K562 (cell line): ENCODE data around the gene CDCP1. TPM values are rescaled to one million over a fixed set of nuclear protein-coding genes. Genes with fewer than 3 reads are reported as not detected.
A peak's percentile ranks its signal among the peaks of the same experiment; 100 is the strongest.

Source experiments
- ATAC-seq: fragments of 200-7000 bp; cut with Tn5 transposase; 3 replicates; pipeline ENCODE4 v1.9.1; 2020; ENCODE audit warnings: moderate library complexity
- BruUV-seq: library from RNA; stranded (reverse); fragments of 400-500 nt; replicated peaks from 2 replicates; lab custom pipeline; 2021; lab: Mats Ljungman, UMichigan
- CTCF ChIA-PET: fragments of 300-600 bp; formaldehyde crosslinking; extraction: SDS; loops from one replicate; lab custom pipeline; 2021; ENCODE audit warnings: low intra/inter-chr PET ratio; lab: Yijun Ruan, JAX
- POLR2A ChIA-PET: fragments of 300-600, 350-650 bp; sonication (Branson Sonifier 250); formaldehyde crosslinking; extraction: SDS; loops from one replicate; lab custom pipeline; 2021; ENCODE audit warnings: antibody characterized with exemption, inconsistent platforms; lab: Yijun Ruan, JAX
- DNase-seq, 4 experiments: peaks; one replicate each; pipeline versions ENCODE4 v3.0.0 to v3.0.0-alpha.2; 2011 to 2018; ENCODE audit warnings: low spot score in 3 of 4, mixed read lengths in 3 of 4; ENCODE audit errors: extremely low read depth in 1 of 4
- FAIRE-seq: peaks from 2 replicates; lab custom pipeline; 2011; peaks lifted over from hg19 to GRCh38; lab: Jason Lieb, UNC
- H2AFZ ChIP-seq: 2 replicates; pipeline ENCODE4 v1.6.0; 2011; ENCODE audit warnings: low read depth, low read length, control low read depth, inconsistent platforms
- H3K27ac ChIP-seq: fragments of 200-600 bp; 3 replicates; pipeline ENCODE4 v1.8.0; 2011; ENCODE audit warnings: low read depth, mild to moderate bottlenecking, control low read depth, inconsistent platforms, low read length, moderate library complexity, mixed read lengths; ENCODE audit errors: extremely low read depth
- H3K27me3 ChIP-seq, 2 experiments: fragments of 300-600 bp in 1 of 2; 2 replicates in 1 of 2; 3 replicates in 1 of 2; pipeline versions ENCODE4 v1.6.0 to v1.8.0; 2011; ENCODE audit warnings: inconsistent platforms in 2 of 2, low read length in 2 of 2, mild to moderate bottlenecking in 1 of 2, mixed read lengths in 1 of 2, moderate library complexity in 1 of 2; ENCODE audit not compliant: control insufficient read depth in 2 of 2, insufficient read depth in 2 of 2
- H3K36me3 ChIP-seq: fragments of 300-600 bp; 3 replicates; pipeline ENCODE4 v1.8.0; 2011; ENCODE audit warnings: mild to moderate bottlenecking, low read length, inconsistent platforms; ENCODE audit not compliant: control insufficient read depth, insufficient read depth
- H3K4me1 ChIP-seq, 2 experiments: fragments of 200-600 bp in 1 of 2; replicated peaks in 1 of 2; 2 replicates in 1 of 2; 3 replicates in 1 of 2; pipeline versions ENCODE4 v1.5.1 to v1.8.0; 2011; ENCODE audit warnings: inconsistent platforms in 2 of 2, low read length in 2 of 2, mild to moderate bottlenecking in 1 of 2, mixed read lengths in 1 of 2, moderate library complexity in 1 of 2; ENCODE audit not compliant: control insufficient read depth in 2 of 2, insufficient read depth in 2 of 2
- H3K4me2 ChIP-seq: 2 replicates; pipeline ENCODE4 v1.6.1; 2011; ENCODE audit warnings: low read length, control low read depth, inconsistent platforms, mixed read lengths; ENCODE audit not compliant: insufficient read depth
- H3K4me3 ChIP-seq: fragments of 200-600 bp; sonication (generic), shearing (Covaris generic); 2 replicates; pipeline ENCODE4 v1.5.1; 2016; ENCODE audit warnings: control low read depth, inconsistent platforms
- H3K79me2 ChIP-seq: fragments of 200-600 bp; 3 replicates; pipeline ENCODE4 v1.8.0; 2011; ENCODE audit warnings: low read length, inconsistent platforms; ENCODE audit not compliant: control insufficient read depth, insufficient read depth
- H3K9ac ChIP-seq, 2 experiments: 2 replicates each; pipeline versions ENCODE4 v1.6.0 to v1.6.1; 2011; ENCODE audit warnings: low read depth in 2 of 2, low read length in 2 of 2, control low read depth in 1 of 2, inconsistent platforms in 1 of 2, mild to moderate bottlenecking in 1 of 2, mixed read lengths in 1 of 2; ENCODE audit not compliant: insufficient read depth in 1 of 2
- H3K9me1 ChIP-seq: one replicate; pipeline ENCODE4 v1.6.0; 2011; ENCODE audit warnings: inconsistent platforms, mild to moderate bottlenecking, low read length, moderate library complexity; ENCODE audit not compliant: control insufficient read depth, insufficient read depth
- H3K9me3 ChIP-seq: replicated peaks from 2 replicates; pipeline ENCODE4 v1.5.1; 2011; ENCODE audit warnings: low read depth, low read length, inconsistent platforms; ENCODE audit not compliant: control insufficient read depth, insufficient read depth
- H4K20me1 ChIP-seq: replicated peaks from 2 replicates; pipeline ENCODE4 v1.6.1; 2011; ENCODE audit warnings: low read length, inconsistent platforms, mixed read lengths; ENCODE audit not compliant: control insufficient read depth, insufficient read depth
- COPS2 ChIP-seq: fragments of 450-650 bp; conservative IDR thresholded peaks from 2 replicates; pipeline ENCODE4 v1.6.1; 2016; ENCODE audit warnings: mild to moderate bottlenecking, moderate library complexity
- HIVEP1 ChIP-seq: fragments of 250-450 bp; sonication (Bioruptor Pico); IDR thresholded peaks from 2 replicates; pipeline ENCODE4 v1.4.0; 2020; ENCODE audit warnings: mild to moderate bottlenecking
- LARP7 ChIP-seq: fragments of 450-650 bp; IDR thresholded peaks from 2 replicates; pipeline ENCODE4 v1.6.1; 2016
- MBD2 ChIP-seq: sonication (generic); IDR thresholded peaks from 2 replicates; pipeline ENCODE4 v1.6.1; 2016; ENCODE audit warnings: low read depth, borderline replicate concordance
- NCOR1 ChIP-seq: fragments of 450-650 bp; IDR thresholded peaks from 2 replicates; pipeline ENCODE4 v1.6.1; 2016; ENCODE audit warnings: mild to moderate bottlenecking, moderate library complexity
- TAF15 ChIP-seq: fragments of 200-400 bp; formaldehyde crosslinking; IDR thresholded peaks from 2 replicates; pipeline ENCODE4 v1.6.1; 2017; ENCODE audit warnings: mild to moderate bottlenecking, low read depth, low read length, moderate library complexity
- XRCC4 ChIP-seq: IDR thresholded peaks from one replicate; pipeline ENCODE4 v1.6.1; 2011; ENCODE audit not compliant: insufficient read depth, insufficient read length; ENCODE audit errors: extremely low read depth
- ZNF134 ChIP-seq: fragments of 250-450 bp; sonication (Bioruptor Pico); conservative IDR thresholded peaks from 2 replicates; pipeline ENCODE4 v1.4.0; 2020
- ZNF165 ChIP-seq: fragments of 250-450 bp; sonication (Bioruptor Pico); IDR thresholded peaks from 2 replicates; pipeline ENCODE4 v1.4.0; 2020; ENCODE audit warnings: borderline replicate concordance
- ZNF212 ChIP-seq: fragments of 450-650 bp; formaldehyde crosslinking; IDR thresholded peaks from 2 replicates; pipeline ENCODE4 v1.4.0; 2020; ENCODE audit warnings: mild to moderate bottlenecking
- ZNF23 ChIP-seq: fragments of 250-450 bp; sonication (Bioruptor Pico); IDR thresholded peaks from 2 replicates; pipeline ENCODE4 v1.4.0; 2020; ENCODE audit warnings: mild to moderate bottlenecking
- ZNF384 ChIP-seq: IDR thresholded peaks from 2 replicates; pipeline ENCODE4 v1.6.1; 2012; ENCODE audit warnings: low read depth, low read length, improper control_type of control experiment
- ZNF76 ChIP-seq: fragments of 250-450 bp; sonication (Bioruptor Pico); IDR thresholded peaks from 2 replicates; pipeline ENCODE4 v1.4.0; 2020; ENCODE audit warnings: mild to moderate bottlenecking, moderate library complexity, borderline replicate concordance
- WGBS: fragments of 100-300 bp; shearing (Covaris generic); methylation state at CpG from one replicate; pipeline ENCODE4 v1.1.6; 2016; ENCODE audit warnings: low coverage, mixed read lengths; ENCODE audit not compliant: insufficient coverage; ENCODE audit errors: missing lambda C conversion rate; 5-methylcytosine and 5-hydroxymethylcytosine counted together
- in situ Hi-C: fragments of 300-500 bp; cut with MboI; formaldehyde crosslinking; loops from 4 replicates; pipeline ENCODE4 v1.15.0; 2018; ENCODE audit warnings: inconsistent platforms, mixed read lengths
- intact Hi-C: fragments of 100-400 bp; cut with micrococcal nuclease; formaldehyde crosslinking; loops from 2 replicates; pipeline ENCODE4 v1.14.2; 2022
- polyA plus RNA-seq, 8 experiments: library from polyadenylated mRNA; depleted of rRNA in 4 of 8; stranded (reverse) in 5 of 8; unstranded in 3 of 8; fragments of >200 nt; fragmentation: Nextera tagmentation in 2 of 8; fragmentation: Illumina TruSeq in 1 of 8; extraction: Ambion mirVana in 2 of 8; extraction: Trizol in 1 of 8; gene quantifications; 2 replicates each; pipeline versions ENCODE4 v1.2.1 to v1.2.3, GENCODE V29; 2011 to 2014; ENCODE audit warnings: inconsistent platforms in 1 of 8, missing spikeins in 1 of 8
- total RNA-seq, 7 experiments: library from RNA; depleted of rRNA in 6 of 7; stranded (reverse); fragments of >200 nt in 6 of 7; fragmentation: Illumina TruSeq in 2 of 7; extraction: Trizol in 2 of 7; gene quantifications; 2 replicates each; pipeline versions ENCODE4 v1.2.1 to v1.2.3, GENCODE V29; 2011 to 2021; ENCODE audit warnings: low replicate concordance in 1 of 7
- TF ChIP-seq, protein P1 (sequence below): sonication (generic); formaldehyde crosslinking; IDR thresholded peaks from 2 replicates; pipeline ENCODE4 v1.9.0; 2022; ENCODE audit warnings: mild to moderate bottlenecking, missing genetic modification reagents
- TF ChIP-seq, protein P2 (sequence below), 2 experiments: fragments of 200-800 bp in 1 of 2; sonication (Bioruptor generic) in 1 of 2; sonication (generic) in 1 of 2; formaldehyde crosslinking in 1 of 2; IDR thresholded peaks in 1 of 2; conservative IDR thresholded peaks in 1 of 2; 2 replicates each; pipeline versions ENCODE4 v1.5.0 to v1.6.1; 2016 to 2020; ENCODE audit warnings: missing compliant biosample characterization in 1 of 2, missing genetic modification characterization in 1 of 2, missing genetic modification reagents in 1 of 2
- TF ChIP-seq, protein P3 (sequence below): fragments of 150-350 bp; IDR thresholded peaks from 2 replicates; pipeline ENCODE4 v1.6.1; 2014; ENCODE audit warnings: low read depth, mild to moderate bottlenecking, low read length, borderline replicate concordance

Gene CDCP1
- total and polyA plus RNA-seq, 9 of the 15 experiments (the other 6 are each of a cell fraction or from before 2014, with no cell fraction given) = 3.9 to 16.4 (median 5.2) TPM

DNA sequence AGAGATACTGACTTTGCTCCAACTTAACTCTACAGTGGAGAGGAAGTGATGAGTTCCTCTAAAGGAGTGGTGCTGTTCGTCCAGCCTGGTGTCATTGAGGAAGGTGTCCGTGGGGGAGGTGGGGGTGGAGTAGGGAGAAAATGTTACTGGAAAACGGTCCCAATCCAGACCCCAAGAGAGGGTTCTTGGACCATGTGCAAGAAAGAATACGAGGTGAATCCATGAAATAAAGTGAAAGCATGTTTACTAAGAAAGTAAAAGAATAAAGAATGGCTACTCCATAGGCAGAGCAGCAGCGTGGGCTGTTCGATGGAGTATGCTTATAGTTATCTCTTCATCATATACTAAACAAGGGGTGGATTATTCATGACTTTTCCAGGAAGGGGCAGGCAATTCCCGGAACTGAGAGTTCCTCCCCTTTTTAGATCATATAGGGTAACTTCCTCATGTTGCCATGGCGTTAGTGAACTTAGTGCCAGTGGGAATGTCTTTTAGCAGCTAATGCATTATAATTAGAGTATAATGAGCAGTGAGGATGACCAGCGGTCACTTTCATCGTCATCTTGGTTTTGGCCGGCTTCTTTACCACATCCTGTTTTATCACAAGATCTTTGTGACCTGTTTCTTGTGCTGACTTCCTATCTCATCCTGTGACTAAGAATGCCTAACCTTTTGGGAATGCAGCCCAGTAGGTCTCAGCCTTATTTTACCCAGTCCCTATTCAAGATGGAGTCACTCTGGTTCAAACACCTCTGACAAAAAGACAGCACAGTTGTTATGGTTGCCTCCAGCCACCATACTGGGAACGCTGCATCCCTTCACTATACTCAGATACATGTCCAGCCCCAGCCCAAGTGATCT, 81.4 kb downstream of the CDCP1 start:
- Histone ChIP-seq H3K79me2 (no peaks in the 10 kb centered on the region), H3K4me1 (peaks cover 25 to 68% of the 10 kb centered on the region in 2 experiments), H3K4me2 (peak overlapping the region; percentile 80), H4K20me1 (no peaks in the 10 kb centered on the region), H3K36me3 (no peaks in the 10 kb centered on the region), H3K4me3 (peak overlapping the region; percentile 12; the same call in 1 of the 2 replicates), H3K27me3 (no peaks in the 10 kb centered on the region), H3K27ac (peak overlapping the region; percentile 94), H3K9me3 (no peaks in the 10 kb centered on the region), H3K9me1 (no peaks in the 10 kb centered on the region), H2AFZ (peak overlapping the region; percentile 76), H3K9ac (peak overlapping the region; percentile 76 to 82; a peak in 3 of 4 replicates)
- in situ Hi-C loops (no loop called here), intact Hi-C loops (loop anchor here (1.0 kb wide), 1 partner anchor 28 kb away; no protein-coding TSS in a partner anchor)
- FAIRE-seq = peak; percentile 93
- ATAC-seq = peak; percentile 73
- no TSS peak for BruUV-seq
- ChIA-PET POLR2A (interaction anchor here (0.6 to 2.6 kb wide), 6 partner anchors 11 to 1621 kb away, joined by 3 to 13 read pairs (median 3); no protein-coding TSS in a partner anchor), CTCF (no interaction called here)
- WGBS = 6% methylated on average over 12 of the region's 12 CpGs
- peak; percentile 58 to 99 (median 70) for DNase-seq
- TF ChIP-seq TAF15 (no peak), XRCC4 (no peak), ZNF165 (CRISPR knock-in tag) (peak; percentile 100), ZNF384 (no peak), ZNF212 (CRISPR knock-in tag) (peak; percentile 100), LARP7 (peak; percentile 86), NCOR1 (no peak), ZNF76 (peak; percentile 100), COPS2 (no peak), MBD2 (peak; percentile 83; the same call in 1 of the 2 replicates), HIVEP1 (peak; percentile 100), ZNF23 (CRISPR knock-in tag) (peak; percentile 100), ZNF134 (peak; percentile 99)
- TF ChIP-seq, protein P1, sequence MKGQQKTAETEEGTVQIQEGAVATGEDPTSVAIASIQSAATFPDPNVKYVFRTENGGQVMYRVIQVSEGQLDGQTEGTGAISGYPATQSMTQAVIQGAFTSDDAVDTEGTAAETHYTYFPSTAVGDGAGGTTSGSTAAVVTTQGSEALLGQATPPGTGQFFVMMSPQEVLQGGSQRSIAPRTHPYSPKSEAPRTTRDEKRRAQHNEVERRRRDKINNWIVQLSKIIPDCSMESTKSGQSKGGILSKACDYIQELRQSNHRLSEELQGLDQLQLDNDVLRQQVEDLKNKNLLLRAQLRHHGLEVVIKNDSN (CRISPR knock-in tag) = no peak
- TF ChIP-seq, protein P2, sequence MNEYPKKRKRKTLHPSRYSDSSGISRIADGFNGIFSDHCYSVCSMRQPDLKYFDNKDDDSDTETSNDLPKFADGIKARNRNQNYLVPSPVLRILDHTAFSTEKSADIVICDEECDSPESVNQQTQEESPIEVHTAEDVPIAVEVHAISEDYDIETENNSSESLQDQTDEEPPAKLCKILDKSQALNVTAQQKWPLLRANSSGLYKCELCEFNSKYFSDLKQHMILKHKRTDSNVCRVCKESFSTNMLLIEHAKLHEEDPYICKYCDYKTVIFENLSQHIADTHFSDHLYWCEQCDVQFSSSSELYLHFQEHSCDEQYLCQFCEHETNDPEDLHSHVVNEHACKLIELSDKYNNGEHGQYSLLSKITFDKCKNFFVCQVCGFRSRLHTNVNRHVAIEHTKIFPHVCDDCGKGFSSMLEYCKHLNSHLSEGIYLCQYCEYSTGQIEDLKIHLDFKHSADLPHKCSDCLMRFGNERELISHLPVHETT (CRISPR knock-in tag; conservative IDR thresholded peaks at IDR 0.05 in 1 of 2, IDR thresholded peaks at IDR 0.05 in 1 of 2) = peak in 1 of 2 experiments; percentile 100; a peak in 2 of 4 replicates
- TF ChIP-seq, protein P3, sequence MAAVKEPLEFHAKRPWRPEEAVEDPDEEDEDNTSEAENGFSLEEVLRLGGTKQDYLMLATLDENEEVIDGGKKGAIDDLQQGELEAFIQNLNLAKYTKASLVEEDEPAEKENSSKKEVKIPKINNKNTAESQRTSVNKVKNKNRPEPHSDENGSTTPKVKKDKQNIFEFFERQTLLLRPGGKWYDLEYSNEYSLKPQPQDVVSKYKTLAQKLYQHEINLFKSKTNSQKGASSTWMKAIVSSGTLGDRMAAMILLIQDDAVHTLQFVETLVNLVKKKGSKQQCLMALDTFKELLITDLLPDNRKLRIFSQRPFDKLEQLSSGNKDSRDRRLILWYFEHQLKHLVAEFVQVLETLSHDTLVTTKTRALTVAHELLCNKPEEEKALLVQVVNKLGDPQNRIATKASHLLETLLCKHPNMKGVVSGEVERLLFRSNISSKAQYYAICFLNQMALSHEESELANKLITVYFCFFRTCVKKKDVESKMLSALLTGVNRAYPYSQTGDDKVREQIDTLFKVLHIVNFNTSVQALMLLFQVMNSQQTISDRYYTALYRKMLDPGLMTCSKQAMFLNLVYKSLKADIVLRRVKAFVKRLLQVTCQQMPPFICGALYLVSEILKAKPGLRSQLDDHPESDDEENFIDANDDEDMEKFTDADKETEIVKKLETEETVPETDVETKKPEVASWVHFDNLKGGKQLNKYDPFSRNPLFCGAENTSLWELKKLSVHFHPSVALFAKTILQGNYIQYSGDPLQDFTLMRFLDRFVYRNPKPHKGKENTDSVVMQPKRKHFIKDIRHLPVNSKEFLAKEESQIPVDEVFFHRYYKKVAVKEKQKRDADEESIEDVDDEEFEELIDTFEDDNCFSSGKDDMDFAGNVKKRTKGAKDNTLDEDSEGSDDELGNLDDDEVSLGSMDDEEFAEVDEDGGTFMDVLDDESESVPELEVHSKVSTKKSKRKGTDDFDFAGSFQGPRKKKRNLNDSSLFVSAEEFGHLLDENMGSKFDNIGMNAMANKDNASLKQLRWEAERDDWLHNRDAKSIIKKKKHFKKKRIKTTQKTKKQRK = no peak
